Left renal cortex interstitium (tissue), 4 donors: ENCODE results near the gene GSS. TPM values are rescaled to one million over a fixed set of nuclear protein-coding genes. Genes with fewer than 3 reads are reported as not detected.

Experiments
- DNase-seq, 4 donors: peaks; one replicate each; pipeline ENCODE4 v3.0.0-alpha.2; 2013; ENCODE audit warnings: low read depth in 4 of 4, low spot score in 2 of 4, missing footprints in 1 of 4
- polyA plus RNA-seq, 4 donors: library from polyadenylated mRNA; unstranded; fragments of 120-200 nt; gene quantifications; one replicate each; pipeline ENCODE4 v1.2.1, GENCODE V29; 2013; ENCODE audit not compliant: insufficient read length in 4 of 4

GSS gene
- 10 to 100 TPM; 50.1 to 61.3 (median 59.0) TPM for polyA plus RNA-seq

DNA sequence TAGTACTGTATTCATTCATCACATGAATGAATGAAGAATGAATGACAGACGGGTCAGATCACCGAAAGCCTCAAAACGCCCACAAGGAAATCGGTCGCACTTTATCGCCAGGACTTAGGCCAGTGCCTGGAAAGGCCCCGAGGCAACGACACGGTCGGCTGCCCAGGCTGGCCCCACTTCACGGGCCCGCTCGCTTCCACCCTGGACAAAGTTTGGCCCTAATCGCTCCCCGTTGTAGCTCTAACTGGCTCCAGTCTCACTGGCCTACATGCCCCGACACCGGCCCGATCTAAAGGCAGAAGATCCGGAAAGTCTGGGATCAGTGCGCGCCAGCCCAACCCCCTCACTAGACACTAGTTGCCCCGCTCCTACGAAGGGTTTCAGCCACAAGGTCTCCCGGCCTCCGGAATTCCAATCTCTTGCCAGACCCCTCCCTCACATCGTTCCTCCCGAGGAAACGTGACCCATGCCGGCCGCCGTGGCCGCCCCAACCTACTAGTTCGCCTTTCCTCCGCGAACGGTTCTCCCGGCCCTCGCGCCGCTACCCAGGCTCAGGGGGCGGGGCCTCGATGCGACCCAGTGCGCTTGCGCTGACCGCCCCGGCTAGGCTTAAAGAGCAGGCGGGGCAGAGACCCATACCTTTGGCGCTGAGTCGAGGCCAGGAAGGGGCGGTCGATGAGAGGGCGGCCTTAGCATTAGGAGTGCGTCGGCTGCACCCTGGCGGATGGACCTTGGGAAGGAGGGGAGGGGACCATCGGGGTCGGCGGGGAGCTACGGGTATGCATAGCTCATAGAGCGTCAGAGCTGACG, at the start of gene GSS, which contains the start of gene MYH7B:
GSS (minus strand) TSS at position 576 of the 810 bp plus-strand sequence. CDS start 3,954 bp downstream, outside the sequence.
MYH7B (plus strand) TSS at position 638 of the 810 bp plus-strand sequence. CDS start 22,138 bp downstream, outside the sequence.
- peak; percentile 93 to 95 (median 94) for DNase-seq

DNA sequence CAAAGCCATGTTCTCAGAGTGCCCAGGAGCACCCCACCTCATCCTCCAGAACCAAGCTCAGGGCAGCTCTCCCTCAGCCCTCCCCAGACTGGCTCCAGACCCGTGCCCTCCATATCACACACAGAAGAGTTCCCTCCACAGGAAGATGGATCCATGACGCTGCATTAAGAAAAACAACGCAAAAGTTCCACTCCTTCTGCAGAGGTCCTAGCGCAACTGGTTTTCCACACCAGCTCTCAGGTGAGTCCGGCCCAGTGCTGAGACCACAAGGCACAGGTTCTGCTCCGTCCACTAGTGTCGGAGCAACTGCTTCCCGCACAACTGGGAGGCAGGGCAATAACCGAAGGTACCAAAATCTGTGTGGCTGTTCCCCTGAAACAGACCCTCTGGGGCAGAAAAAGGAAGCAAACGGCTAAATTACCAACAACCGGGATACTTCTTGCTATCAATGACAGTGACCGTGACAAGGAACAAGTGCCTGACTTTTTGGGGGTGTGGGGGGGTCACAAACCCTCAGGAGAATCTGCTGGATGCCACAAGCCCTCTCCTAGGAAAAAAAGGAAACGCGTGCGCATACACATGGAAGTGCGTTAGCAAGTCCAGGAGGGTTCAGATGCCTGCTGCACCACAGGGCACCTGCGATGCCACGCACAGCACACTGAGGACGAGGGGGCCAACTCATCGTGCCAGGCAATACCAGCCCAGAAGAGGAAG, 49.3 kb upstream of the GSS start:
- no peak for DNase-seq

DNA sequence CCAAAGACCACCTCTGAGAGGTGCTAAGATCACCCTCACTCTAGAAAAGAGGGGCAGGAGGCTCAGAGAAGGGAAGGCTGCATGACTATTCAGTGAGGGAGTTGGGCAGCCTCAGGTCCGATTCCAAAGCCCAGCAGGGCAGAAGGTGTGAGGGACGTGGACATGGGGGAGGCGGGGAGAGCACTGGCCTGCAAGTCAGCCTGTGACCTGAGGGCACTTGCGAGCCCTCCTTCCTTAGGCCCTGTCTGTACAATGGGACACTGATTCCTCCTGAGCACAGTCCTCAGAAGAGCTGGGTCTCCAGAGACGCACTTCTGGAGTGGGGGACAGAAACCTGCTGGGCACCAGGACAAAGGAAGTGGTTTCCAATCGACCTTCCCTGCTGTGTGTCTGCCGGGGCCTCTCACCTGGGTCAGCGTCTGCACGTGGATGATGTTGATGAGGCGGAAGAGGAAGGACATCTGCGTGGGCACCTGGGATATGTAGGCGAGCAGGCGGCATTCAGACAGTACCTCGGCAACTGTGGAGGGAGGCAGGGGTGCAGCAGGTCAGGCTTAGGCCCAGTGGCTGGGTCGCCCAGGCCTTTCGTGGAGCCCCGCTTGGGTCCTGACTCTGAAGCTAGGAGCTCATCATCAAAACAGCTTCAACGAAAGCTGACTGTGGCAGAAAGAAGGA, 48.6 kb upstream of the GSS start:
- no peak for DNase-seq

DNA sequence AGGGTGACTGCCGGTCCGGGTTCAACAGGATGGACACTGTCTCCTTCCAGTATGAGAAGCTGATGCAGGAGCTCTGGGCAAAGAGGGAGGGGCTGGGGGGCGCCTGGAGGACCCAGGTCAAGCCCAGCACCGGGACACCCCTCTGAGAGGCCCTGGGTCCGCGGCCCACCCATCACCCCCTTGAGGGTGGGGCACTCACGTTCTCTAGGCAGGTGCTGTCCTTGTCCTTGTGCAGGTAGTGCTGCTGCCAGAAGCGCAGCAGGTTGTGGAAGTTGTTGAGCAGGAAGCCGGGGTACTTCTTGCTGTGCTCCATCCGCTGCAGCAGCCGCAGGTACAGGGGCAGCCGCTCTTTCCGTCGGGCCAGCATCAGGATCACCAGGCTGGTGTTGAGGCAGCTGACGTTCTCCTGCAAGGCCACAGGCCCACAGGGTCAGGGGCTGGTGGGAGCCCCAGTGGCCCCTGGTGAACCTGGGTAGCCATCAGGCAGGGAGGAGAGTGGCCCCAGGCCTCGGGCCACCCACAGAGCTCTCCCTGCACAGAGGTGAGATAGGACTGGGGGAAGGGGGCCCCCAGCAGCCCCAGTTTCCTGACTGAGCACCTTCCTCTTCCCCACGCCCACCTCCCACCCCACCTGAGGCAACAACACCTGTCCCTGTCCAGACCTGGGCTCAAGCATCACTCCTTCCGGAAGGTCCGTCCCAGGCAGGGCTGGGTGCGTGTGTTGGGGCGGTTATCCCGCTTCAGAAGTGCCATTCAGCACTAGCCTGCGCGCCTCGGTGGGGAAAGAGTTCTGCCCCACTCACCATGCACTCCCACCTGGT, 47.8 kb upstream of the GSS start:
- DNase-seq, result no peak

DNA sequence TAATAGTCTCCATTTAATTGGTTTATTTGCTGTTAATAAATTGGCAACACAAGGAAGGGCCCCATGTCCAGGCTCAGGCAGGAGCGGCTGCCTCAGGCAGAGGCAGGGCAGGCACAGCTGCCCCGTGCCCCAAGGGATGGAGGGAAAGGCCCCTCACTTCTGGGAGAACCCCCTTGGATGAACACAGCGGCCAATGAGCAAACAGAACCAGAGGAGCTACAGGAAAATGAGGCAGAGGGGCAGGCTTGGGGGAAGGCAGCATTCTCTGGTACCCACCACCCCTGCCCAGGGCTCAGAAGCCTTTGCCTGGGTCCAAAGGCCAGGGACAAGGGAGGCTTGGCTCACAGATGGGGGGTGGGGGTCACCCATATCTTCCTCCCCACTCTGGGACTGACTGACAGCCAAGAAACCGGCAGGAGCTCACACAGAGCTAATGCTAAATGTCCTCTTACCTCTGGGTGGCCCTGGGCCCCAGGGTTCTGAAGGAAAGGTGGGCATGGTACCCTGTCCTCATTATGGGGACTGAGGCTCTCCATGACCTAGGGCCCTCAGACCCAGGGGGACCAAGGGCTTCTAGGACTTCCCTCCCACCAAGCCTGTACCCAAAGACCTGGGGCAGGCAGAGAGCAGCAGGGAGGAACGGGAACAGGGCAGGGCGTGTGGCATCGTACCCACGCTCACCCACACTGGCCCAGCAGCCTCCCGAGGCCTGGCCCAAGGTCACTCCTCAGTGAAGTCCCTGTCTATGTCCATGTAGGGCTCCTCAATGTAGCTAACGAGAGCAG, 47.0 kb upstream of the GSS start:
- DNase-seq, result no peak

DNA sequence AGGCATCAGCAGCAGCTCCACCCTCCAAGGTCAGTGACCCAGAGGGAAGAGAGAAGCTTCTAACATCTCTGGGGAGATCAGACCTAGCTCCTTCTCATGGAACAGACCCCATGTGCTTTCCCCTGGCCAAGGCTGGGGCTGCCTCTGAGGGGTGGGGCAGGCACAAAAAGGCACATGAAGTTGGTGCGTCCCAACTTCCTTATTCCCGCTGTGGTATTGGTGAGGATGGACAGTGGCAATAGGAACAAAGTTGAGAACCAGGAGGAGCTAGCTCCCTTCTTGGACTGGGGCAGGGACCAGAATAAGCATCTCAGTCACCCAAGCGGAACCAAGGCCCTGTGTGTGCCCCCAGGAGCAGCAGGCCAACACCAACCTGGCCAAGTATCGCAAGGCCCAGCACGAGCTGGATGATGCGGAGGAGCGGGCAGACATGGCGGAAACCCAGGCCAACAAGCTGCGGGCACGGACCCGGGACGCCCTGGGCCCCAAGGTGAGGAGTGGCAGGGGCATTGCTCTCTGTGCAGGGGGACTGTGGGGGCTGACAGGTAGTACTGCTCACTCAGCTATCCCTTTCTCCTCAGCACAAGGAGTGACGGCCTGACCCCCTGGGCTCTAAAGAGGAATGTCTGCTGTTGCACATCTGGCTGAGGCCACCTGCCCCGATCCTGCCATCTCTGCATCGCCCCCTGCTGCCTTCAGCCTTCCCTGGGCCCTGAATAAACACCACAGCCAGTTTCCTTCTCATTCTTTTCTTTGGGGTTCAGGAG, 46.2 kb upstream of the GSS start:
- no peak for DNase-seq

DNA sequence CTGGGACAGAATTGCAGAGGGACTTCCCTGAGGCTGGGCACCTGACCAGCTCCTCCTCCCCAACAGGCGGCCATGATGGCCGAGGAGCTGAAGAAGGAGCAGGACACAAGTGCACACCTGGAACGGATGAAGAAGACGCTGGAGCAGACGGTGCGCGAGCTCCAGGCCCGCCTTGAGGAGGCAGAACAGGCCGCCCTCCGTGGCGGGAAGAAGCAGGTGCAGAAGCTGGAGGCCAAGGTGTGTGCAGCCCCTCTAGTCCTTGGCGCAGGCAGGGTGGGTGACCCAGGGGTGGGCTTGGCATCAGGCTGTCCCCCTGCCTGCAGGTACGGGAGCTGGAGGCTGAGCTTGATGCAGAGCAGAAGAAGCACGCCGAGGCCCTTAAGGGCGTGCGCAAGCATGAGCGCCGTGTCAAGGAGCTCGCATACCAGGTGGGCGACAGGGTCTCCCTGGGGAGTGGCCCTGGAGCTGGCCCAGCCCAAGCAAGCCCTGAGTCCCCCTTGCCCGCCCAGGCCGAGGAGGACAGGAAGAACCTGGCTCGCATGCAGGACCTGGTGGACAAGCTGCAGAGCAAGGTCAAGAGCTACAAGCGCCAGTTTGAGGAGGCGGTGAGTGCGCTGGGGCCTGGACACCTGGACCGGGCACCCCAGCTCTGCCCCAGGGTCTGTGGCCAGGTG, 45.5 kb upstream of the GSS start:
- no peak for DNase-seq

DNA sequence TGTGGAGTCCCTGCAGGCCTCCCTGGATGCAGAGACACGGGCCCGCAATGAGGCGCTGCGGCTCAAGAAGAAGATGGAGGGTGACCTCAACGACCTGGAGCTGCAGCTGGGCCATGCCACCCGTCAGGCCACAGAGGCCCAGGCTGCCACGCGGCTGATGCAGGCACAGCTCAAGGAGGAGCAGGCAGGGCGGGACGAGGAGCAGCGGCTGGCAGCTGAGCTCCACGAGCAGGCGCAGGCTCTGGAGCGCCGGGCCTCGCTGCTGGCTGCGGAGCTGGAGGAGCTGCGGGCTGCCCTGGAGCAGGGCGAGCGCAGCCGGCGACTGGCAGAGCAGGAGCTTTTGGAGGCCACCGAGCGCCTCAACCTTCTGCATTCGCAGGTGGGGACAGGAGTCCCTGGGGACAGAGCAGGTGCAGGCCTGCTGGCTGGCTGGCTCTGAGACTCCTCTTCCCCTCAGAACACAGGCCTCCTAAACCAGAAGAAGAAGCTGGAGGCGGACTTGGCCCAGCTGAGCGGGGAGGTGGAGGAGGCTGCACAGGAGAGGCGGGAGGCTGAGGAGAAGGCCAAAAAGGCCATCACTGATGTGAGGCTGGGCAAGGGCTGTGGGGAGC, 44.8 kb upstream of the GSS start:
- DNase-seq, result no peak

DNA sequence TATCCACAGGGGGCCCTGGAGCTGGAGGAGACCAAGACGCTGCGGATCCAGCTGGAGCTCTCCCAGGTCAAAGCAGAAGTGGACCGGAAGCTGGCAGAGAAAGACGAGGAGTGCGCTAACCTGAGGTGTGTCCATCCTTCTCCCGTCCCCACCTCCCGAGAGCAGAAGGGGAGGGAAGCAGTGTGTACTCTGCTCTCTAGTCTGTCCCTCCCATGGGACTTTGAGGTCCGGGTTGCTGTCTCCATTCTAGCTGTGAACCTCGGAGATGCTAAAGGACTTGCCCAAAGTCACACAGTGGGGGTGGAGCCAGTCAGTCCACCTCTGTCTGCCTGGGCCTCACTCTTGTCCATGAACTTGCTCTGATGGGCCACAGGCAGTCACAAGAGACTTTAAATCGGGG, 44.2 kb upstream of the GSS start:
- no peak for DNase-seq

DNA sequence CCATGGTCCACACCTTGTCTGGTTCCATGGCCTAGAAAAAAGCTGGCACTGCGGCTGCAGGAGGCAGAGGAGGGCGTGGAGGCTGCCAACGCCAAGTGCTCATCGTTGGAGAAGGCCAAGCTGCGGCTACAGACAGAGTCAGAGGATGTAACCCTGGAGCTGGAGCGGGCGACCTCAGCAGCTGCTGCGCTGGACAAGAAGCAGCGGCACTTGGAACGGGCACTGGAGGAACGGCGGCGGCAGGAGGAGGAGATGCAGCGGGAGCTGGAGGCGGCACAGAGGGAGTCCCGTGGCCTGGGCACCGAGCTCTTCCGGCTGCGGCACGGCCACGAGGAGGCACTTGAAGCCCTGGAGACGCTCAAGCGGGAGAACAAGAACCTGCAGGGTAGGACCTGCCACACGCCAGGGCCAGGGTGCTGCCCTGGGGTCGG, 43.4 kb upstream of the GSS start:
- DNase-seq, result no peak

DNA sequence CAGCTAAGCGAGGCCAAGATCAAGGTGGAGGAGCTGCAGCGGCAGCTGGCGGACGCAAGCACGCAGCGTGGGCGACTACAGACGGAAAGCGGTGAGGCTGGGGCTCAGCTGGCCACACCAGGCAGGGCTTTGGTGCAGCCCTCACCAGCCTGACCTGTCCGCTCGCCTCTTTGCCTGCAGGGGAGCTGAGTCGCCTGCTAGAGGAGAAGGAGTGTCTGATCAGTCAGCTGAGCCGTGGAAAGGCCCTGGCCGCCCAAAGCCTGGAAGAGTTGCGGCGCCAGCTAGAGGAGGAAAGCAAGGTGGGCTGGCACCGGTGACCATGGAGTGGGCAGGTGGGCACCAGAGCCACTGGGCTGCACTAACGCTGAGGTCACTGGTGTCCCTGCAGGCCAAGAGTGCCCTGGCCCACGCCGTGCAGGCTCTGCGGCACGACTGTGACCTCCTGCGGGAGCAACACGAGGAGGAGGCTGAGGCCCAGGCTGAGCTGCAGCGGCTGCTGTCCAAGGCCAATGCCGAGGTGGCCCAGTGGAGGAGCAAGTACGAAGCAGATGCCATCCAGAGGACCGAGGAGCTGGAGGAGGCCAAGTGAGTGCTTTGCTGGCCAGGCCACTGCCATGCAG, 42.8 kb upstream of the GSS start:
- DNase-seq, result no peak

DNA sequence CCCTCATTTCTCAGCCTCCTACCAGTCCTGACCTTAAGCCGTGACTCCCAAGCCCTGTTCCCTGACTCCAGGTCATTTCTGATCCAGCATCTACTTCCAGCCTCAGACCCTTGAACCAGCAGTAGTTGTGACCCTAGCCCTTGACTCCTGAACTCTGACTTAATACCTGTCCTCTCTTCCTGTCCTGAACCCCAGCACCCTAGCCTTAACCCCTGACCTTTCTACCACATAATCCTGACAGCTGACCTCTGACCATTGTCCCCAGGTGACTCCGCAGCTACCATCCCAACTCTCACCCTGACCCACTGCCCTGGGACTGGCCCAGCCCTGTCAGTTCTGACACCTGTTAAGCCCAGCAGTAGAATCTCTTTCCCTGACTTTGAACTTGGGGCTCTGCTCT, 42.2 kb upstream of the GSS start:
- DNase-seq, result no peak

DNA sequence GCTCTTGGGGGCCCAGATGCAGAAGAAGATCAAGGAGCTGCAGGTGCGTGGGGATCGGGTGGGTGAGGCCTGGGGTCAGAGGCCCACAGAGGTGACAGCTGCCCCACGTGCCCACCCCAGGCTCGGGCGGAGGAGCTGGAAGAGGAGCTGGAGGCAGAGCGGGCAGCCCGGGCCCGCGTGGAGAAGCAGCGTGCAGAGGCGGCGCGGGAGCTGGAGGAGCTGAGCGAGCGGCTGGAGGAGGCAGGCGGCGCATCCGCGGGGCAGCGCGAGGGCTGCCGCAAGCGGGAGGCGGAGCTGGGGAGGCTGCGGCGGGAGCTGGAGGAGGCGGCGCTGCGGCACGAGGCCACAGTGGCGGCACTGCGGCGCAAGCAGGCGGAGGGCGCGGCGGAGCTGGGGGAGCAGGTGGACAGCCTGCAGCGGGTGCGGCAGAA, 41.5 kb upstream of the GSS start:
- DNase-seq, result peak in 3 of 4 donors; percentile 23 to 48 (median 30)

DNA sequence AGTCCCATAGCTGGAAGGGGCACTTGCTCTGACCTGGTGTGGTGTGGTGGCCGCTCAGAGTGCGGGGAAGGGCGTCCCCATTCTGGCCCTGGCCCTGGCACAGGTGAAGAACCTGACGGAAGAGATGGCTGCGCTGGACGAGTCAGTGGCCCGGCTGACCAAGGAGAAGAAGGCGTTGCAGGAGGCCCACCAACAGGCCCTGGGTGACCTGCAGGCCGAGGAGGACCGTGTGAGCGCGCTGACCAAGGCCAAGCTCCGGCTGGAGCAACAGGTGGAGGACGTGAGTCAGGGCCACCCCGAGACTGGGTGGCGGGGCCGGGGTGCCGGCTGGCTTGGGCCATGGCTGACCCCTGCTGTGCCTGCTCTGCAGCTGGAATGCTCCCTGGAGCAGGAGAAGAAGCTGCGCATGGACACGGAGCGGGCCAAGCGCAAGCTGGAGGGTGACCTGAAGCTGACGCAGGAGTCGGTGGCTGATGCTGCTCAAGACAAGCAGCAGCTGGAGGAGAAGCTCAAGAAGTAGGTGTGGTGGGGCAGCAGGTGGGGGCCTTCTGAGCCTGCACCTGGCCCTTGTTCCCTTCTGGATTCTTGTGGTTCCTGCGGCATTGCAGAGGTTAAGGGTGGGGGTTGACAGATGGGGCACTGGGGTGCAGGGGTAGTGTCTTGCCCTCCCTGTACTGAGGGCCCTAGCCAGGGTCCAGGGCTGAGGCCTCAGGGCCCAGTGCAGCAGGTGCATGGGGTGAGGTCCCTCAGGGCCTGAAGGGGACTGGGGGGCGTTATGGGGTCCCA, 40.8 kb upstream of the GSS start:
- no peak for DNase-seq

DNA sequence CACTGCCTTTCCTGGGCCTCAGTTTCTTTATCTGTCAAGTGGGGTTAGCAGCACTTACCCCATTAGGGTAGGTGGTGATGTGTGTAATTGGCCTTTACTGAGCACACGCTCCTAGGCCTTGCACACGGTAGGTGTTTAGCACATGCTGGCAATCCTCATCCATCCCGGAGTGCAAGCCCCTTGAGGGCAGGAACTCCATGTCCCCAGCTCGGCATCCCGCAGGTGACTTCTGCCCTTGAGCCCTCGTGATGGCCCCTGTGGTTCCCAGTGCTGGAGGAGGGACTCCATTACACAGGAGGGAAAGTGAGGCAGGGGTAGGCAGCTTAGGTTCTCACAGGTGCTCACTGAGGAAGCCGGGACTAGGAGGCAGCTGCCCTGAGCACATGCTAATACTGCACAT, 40.1 kb upstream of the GSS start:
- no peak for DNase-seq

DNA sequence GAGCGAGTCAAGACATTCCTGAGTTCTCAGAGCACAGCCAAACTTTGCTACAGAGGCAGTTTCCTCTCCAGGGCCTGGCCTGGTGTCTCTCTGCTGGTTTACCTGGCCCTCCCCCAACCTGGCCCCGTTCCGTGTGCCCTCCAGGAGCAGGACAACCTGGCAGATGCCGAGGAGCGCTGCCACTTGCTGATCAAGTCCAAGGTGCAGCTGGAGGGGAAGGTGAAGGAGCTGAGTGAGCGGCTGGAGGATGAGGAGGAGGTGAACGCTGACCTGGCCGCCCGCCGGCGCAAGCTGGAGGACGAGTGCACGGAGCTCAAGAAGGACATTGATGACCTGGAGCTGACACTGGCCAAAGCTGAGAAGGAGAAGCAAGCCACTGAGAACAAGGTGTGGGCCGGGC, 39.6 kb upstream of the GSS start:
- DNase-seq, result no peak
